GM21723 (cell line): ENCODE data around the gene SYNGR2.

Experiments used
- ATAC-seq: cut with Tn5 transposase; IDR thresholded peaks from one replicate; pipeline ENCODE4 v1.9.1; 2021; ENCODE audit warnings: mild to moderate bottlenecking, moderate library complexity; ENCODE audit not compliant: unreplicated experiment

The SYNGR2 gene

GRCh38 chr17:78142119-78142861, 26.1 kb upstream of the SYNGR2 start:
- ATAC-seq: no peak

- no peak for ATAC-seq
These were observed 24.9 kb upstream of the SYNGR2 start for GRCh38 chr17:78143214-78144146.

GRCh38 chr17:78144147-78144719, 24.1 kb upstream of the SYNGR2 start:
- no peak for ATAC-seq

GRCh38 chr17:78144736-78145641, 23.4 kb upstream of the SYNGR2 start:
- ATAC-seq: no peak

- no peak for ATAC-seq
These were observed 21.9 kb upstream of the SYNGR2 start for GRCh38 chr17:78146471-78146869.

- no peak for ATAC-seq
These were observed 21.5 kb upstream of the SYNGR2 start for GRCh38 chr17:78146881-78147280.

- peak; percentile 44 for ATAC-seq
These were observed 20.9 kb upstream of the SYNGR2 start for GRCh38 chr17:78147315-78147998.

GRCh38 chr17:78148286-78149016, 19.9 kb upstream of the SYNGR2 start:
- ATAC-seq: no peak

GRCh38 chr17:78151514-78152008, 16.8 kb upstream of the SYNGR2 start:
- no peak for ATAC-seq

- peak; percentile 50 for ATAC-seq
These were observed 13.2 kb upstream of the SYNGR2 start for GRCh38 chr17:78154903-78155811.

- ATAC-seq: peak; percentile 34
These were observed 8.7 kb upstream of the SYNGR2 start for GRCh38 chr17:78159575-78160158.

GRCh38 chr17:78163881-78164747, 4.3 kb upstream of the SYNGR2 start:
- no peak for ATAC-seq

GRCh38 chr17:78164748-78165607, 3.4 kb upstream of the SYNGR2 start:
- no peak for ATAC-seq

- ATAC-seq: no peak
These were observed 2.0 kb upstream of the SYNGR2 start for GRCh38 chr17:78166416-78166815.

GRCh38 chr17:78168903-78169793, 767 bp downstream of the SYNGR2 start:
- peak; percentile 28 for ATAC-seq
